Superior temporal gyrus (tissue), 1 donor: ENCODE results near the gene HERC3.

Experiments
- DNase-seq: peaks from one replicate; pipeline ENCODE4 v3.0.0-alpha.2; 2016; ENCODE audit errors: extremely low spot score

The HERC3 gene

DNA sequence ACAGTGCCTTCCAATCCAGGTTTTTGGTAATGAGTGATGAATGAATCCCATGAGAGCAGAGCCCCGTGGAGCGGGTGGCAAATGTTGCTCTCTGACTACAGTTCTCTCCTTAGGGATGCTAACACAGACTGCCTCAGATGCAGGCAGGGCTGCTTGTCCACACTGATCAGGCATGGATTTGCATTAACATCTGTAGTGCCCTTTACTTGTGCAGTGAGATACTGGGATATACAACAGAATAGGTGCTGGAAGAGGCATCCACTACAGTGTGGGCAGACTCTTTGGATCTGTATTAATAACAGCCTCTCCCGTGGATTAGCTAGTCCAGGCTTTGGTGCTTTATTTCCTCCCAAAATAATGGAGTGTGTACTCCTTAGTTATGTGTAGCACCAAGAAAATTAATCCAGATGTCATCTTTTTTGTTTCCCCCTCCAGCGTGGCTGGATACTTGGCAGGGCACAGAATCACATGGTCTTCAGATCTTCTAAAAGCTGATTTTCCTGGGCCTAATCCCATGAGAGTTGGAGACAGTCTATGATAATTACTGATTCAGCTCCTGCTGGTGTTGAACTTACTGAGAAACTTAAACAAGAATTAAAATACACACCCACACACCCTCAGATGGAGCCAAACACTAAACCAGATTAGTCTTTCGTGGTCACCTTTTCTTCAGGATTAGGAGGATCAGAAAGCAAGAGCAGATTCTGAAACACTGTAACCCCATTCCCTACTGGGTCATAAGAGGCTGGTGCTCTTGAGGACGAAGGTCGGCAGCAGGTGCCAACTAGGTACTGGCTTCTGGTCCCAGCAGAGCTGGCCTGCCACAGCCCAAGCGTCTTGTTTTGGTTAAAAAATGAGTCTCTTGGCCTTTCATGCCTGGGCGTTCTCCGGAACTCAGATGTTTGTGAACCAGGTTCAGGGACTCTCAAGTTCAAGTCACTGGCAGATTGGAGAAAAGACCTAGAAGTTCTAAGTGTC, 128.5 kb downstream of the HERC3 start:
- no peak for DNase-seq

DNA sequence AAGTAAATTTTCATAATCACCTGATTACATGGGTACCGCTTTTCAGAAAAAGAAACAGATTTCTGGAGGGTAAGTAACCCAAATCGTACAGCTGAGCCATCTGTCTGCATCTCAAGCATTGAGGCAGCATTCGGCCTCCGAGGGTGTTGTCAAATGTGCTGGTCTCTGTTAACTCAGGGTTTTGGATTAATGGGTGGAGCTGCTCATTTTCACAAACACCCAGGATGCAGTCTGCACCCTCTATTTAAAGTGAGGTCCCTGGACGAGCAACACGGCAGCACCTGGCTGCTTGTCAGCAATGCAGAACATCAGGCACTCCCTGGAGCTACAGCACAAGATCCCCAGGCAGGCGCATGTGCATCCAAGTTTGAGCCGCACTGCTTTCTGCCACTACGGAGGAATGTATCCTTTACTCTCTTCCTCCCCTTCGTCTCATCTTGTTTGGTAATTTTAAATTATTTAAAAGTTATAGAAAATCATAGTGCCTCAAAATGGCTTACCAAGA, 130.0 kb downstream of the HERC3 start:
- DNase-seq, result no peak

- DNase-seq, result no peak
Measured at GRCh38 chr4:88722828-88723227, 130.5 kb downstream of the HERC3 start.

- no peak for DNase-seq
Measured at GRCh38 chr4:88724406-88724805, 132.1 kb downstream of the HERC3 start.

GRCh38 chr4:88725143-88725542, 132.9 kb downstream of the HERC3 start:
- no peak for DNase-seq

DNA sequence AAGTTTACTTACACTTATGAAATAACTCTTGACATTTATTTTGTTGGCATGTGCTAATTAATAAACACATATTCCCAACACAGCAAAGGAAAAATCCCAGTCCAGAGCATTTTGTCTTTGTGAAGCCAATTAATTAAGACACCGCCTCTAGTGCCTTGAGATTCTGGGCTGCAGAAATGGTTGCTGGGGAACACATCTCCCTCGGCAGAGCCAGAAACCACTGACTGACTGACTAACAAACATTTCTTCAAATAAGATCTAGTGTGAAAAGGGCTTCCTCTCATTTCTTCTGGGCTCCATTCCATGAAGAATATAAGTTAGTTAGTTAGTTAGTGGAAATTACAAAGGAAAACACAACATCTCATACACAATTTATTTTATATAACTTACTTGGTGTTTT, 133.7 kb downstream of the HERC3 start:
- DNase-seq, result no peak

- no peak for DNase-seq
Measured at GRCh38 chr4:88728146-88728545, 135.9 kb downstream of the HERC3 start.

DNA sequence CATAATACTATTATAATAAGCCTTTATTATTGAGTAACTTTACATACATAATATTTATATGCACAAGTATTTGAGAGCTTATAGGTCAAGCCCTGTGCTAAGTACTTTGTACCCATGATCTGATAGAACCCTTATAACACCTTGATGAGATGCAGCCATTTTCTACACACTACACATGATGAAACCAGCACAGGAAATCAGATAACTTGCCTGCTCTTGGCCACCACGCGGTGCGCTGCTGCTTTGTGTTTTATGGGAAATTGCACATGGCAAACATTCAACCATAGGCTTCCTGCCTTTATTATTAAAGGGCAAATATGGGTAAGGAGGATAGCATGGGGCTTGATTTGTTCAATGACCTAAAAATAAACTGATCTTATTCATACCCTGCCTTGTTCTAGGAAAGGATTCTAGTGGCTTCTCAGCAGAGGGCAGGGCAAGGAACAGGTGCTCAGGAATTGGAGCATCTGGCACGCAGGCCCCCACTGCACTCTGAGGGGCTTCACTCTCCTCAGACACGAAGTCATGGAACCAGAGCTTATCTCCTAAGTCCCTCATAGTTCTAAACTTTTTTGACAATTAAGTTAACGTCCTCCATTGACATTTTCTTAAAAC, 137.0 kb downstream of the HERC3 start:
- no peak for DNase-seq

DNA sequence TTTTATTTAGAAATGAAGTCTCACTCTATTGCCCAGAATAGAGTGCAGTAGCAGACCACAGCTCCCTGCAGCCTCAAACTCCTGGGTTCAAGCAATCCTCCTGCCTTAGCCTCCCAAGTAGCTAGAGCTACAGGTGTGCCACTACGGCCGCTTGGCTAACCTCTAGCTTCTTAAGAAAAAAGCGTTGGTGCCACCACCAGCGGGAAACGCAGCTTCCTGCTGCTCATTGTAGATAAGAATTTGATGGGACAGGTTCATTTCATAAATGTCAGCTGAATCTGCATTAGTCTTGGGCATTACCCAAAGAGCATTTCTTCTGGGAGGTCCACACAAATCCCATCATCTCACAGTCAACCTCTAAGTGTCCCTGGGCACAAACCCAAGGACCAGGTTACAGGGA, 138.5 kb downstream of the HERC3 start:
- DNase-seq, result no peak

DNA sequence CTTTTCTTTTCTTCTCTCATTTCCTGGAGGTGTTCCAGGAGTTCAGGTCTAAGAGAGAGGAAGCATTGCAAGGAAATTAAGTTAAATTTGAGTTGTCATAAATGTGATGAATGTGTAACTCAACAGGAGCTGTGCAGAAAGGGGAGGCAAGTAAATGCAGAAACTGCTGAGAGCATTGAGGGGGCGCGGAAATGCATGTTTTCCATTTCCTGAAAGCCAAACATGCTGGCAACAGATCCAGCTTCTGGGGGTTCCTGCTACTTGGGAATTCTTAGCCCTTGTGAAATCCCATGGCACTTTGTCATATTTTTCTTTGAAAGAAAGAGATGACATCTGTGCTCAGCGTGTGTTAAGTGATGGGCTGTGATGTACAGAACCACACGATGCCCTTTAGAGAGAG, 139.1 kb downstream of the HERC3 start:
- no peak for DNase-seq

GRCh38 chr4:88732714-88733368, 140.6 kb downstream of the HERC3 start:
- DNase-seq, result no peak

GRCh38 chr4:88734403-88734949, 142.2 kb downstream of the HERC3 start:
- no peak for DNase-seq

- no peak for DNase-seq
Measured at GRCh38 chr4:88735564-88735963, 143.3 kb downstream of the HERC3 start.

GRCh38 chr4:88736264-88736663, 144.0 kb downstream of the HERC3 start:
- no peak for DNase-seq

DNA sequence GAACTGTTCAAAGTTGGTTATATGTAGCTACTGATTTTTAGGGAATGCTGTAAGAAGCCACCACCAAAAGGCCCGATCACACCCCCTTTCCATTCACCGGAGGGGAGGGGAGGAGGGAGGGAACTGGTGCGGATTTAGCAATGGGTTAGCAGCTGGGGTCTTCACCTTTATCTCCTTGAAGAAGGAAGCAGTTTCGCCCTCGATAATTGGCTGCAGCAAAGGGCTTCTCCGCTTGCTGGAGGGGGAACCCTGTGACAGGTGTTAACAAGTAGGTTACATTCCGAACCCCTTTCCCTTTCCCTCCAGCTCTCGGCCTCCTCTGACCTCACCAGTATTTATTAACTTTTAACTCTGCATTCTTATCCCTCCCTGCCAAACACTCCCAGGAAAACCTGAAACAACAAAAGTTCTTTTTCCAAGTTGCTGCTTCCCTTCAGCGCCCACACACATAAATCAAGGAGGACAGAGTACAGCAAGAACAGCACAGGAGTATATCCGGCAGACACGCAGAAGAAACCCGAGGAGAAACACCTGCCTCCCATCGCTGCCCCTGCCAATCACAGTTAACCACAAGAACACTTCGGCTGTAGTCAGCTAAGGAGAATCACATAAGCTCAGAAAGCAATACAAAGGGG, 145.1 kb downstream of the HERC3 start:
- no peak for DNase-seq

GRCh38 chr4:88738180-88738579, 145.9 kb downstream of the HERC3 start:
- no peak for DNase-seq

DNA sequence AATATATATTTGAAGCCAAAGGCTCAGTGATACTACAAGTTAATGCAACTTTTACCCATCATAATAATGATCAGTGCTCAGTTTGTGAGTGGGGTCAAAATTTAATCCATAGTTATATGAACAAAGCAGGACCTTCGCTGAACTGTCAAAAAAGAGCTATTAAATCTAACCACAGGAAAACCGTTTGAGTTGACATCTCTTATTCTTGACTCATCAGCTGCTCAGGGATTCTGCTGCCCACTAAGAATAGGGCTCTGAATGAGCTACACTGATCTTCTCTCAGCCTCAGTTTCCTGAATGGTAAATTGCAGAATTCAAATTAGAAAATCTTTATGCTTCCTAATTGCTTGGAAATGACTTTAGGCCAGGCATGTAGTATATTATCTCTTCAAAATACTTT, 150.3 kb downstream of the HERC3 start:
- no peak for DNase-seq

- no peak for DNase-seq
Measured at GRCh38 chr4:88743696-88744095, 151.4 kb downstream of the HERC3 start.

GRCh38 chr4:88744609-88745008, 152.3 kb downstream of the HERC3 start:
- no peak for DNase-seq

- DNase-seq, result no peak
Measured at GRCh38 chr4:88745175-88745574, 152.9 kb downstream of the HERC3 start.

GRCh38 chr4:88745581-88746163, 153.4 kb downstream of the HERC3 start:
- no peak for DNase-seq
